Prostate gland (tissue), 2 donors: Measurements from ENCODE around the gene DLST.

ENCODE experiments used
- POLR2A ChIP-seq: fragments of 450-650 bp; IDR thresholded peaks from one replicate; pipeline ENCODE4 v1.6.1; 2016; ENCODE audit warnings: antibody characterized with exemption, mild to moderate bottlenecking
- POLR2AphosphoS5 ChIP-seq: sonication (generic); formaldehyde crosslinking; IDR thresholded peaks from one replicate; pipeline ENCODE4 v1.6.1; 2017; ENCODE audit warnings: antibody characterized with exemption
- TF ChIP-seq, protein P1 (sequence below), 4 experiments: fragments of 200-600 bp in 2 of 4; fragments of 450-650 bp in 2 of 4; sonication (generic) in 2 of 4; IDR thresholded peaks; 1 replicate in 3 of 4; 2 replicates in 1 of 4; pipeline ENCODE4 v1.5.1; 2016 to 2019; ENCODE audit warnings: antibody characterized with exemption in 4 of 4, mild to moderate bottlenecking in 2 of 4, moderate library complexity in 2 of 4

DNA sequence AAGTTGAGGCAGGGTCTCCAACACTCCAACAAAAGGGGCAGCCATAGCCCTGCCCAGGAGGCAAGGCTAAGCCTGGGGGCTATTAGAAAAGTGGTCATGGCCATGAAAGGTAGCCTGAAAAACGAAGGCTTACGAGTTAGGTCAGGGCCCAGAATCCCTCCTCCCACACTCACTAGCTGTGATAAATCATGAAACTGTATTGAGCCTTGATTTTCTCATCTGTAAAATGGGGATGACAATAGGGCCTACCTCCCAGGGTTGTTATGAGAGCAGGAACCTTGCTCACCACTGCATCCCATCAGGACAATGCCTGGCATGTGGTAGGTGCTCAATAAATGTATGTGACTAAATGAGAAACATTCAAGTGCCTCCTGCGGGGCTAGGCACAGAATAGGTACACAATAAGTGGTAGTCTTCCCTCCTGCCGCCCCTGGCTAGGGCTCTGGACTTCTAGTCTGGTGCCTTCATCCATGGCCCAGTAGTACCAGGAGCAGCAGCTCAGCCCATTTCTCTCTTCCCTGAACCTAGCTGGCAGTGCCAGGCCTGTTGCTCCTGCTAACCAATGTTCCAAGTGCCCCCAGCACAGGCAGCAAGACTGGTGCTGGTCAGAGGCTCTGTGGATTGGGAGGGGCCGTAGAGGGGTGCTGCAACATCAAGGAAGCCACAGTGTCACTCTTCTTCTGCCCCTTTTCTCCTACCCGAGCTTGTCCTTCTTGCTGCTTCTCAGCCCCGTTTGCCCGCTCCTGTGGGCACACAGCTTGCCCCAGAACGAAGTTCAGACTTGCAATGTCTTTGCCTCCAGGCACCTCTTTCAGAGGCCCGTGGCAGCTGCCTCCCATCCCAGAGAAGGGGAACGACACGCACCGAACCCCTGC, 65.9 kb downstream of the DLST start:
- TF ChIP-seq, protein P1, sequence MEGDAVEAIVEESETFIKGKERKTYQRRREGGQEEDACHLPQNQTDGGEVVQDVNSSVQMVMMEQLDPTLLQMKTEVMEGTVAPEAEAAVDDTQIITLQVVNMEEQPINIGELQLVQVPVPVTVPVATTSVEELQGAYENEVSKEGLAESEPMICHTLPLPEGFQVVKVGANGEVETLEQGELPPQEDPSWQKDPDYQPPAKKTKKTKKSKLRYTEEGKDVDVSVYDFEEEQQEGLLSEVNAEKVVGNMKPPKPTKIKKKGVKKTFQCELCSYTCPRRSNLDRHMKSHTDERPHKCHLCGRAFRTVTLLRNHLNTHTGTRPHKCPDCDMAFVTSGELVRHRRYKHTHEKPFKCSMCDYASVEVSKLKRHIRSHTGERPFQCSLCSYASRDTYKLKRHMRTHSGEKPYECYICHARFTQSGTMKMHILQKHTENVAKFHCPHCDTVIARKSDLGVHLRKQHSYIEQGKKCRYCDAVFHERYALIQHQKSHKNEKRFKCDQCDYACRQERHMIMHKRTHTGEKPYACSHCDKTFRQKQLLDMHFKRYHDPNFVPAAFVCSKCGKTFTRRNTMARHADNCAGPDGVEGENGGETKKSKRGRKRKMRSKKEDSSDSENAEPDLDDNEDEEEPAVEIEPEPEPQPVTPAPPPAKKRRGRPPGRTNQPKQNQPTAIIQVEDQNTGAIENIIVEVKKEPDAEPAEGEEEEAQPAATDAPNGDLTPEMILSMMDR (IDR thresholded peaks at IDR 0.05) = no peak
- TF ChIP-seq POLR2AphosphoS5 (no peak), POLR2A (no peak)
